ENCODE results near the gene SHB. TPM values are rescaled to one million over a fixed set of nuclear protein-coding genes. Genes with fewer than 3 reads are reported as not detected.

The SHB gene
- total RNA-seq, 1 donor from 2014 or later, result 0.74 TPM

DNA sequence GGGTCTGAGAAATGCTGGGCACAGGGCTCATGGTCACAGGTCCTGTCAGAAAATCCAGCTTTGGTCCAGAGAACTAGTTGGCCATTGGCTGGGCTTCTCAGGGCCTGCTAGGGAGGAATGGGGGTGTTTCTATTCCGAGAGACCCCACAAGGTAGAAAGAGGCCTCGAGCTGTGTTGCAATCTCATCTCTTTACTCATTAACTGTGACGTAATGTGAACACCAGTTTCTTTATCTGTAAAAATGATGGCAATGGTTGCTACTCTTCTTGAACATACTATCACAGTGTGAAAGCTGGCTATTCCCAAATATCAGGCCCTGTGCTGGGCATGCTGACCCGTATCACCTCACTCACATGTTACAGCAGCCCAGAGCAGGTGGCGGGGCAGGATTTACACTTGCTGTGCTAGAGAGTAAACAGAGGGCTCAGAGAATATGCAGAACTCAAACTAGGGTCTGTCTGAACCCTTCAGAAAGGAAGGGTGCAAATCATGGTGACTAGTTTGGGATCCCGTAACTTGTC lies 129.4 kb downstream of the SHB start:
- intact Hi-C loops (cut with micrococcal nuclease), result no loop called here

DNA sequence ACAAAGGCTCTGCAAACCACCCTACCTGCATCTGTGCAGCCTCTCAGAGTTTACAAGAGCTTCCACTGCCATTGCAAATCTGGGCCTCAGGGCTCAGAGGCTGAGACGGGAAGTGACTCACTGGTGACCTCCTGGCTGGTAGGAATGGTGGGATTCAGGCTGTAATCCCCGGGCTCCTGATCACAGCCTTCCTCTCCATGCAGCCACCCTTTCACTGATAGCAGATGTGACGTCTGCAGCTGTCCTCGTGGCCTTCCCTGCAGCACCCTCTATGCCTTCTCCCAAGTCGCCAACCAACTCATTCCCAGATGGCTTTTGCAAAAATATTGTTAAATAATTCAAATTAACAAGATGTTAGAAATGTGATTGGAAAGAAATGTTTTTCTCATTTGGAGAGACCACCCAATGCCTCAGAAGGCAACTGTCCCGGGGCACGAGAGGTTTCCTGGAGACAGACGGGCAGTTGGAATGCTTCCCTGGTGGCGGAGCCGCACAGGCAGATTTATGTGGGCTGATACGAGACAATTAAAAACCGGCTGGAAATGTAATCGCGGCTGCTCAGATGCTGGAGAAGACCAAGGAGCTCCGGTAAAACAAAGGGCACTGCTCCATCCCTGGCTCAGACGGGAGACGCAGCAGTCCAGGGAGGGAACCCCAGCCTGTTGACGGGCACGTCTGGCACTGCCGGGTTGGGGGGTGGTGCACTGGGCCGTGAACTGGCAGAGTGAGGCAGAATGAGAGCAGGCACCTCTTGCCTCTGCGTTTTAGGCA lies 130.7 kb downstream of the SHB start:
- intact Hi-C loops (cut with micrococcal nuclease), result no loop called here

DNA sequence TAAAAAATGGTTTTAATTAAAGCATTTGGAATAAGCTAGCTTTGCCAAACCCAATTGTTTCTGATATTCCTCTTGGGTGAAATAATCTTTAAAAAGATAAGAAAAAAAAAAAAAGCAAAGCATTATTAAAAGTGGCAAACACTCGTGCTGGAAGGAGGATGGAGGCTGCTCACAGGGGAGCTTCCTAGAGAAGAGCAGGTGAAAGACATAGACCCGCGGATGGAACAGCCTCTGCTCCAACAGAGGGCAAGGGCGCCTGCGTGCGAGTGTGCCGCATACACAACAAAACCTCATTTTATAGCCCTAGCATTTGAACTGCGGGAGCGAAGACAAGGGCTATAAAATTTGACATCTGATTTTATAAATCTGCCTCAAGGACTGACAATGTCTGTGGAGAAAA lies 131.7 kb downstream of the SHB start:
- intact Hi-C loops (cut with micrococcal nuclease), result no loop called here

DNA sequence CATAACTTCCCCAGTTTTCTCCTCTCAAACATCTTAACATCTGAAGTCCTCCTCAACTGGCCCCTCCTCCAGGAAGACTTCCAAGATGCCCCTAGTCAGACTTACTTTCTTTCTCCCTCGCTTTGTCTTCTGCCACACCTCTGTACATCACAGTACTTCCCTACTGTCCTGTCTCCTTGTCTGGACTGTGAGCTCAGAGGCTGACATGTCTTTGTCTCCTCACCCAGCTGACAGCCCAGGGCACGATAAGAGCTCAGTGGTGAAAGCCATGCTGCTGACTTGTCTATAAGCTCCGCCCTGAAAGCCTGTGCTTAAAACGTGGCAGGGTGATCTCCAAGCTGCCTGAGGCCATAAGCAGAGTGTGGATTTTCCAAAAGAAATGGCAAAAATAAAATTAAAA lies 132.1 kb downstream of the SHB start:
- intact Hi-C loops (cut with micrococcal nuclease), result no loop called here

DNA sequence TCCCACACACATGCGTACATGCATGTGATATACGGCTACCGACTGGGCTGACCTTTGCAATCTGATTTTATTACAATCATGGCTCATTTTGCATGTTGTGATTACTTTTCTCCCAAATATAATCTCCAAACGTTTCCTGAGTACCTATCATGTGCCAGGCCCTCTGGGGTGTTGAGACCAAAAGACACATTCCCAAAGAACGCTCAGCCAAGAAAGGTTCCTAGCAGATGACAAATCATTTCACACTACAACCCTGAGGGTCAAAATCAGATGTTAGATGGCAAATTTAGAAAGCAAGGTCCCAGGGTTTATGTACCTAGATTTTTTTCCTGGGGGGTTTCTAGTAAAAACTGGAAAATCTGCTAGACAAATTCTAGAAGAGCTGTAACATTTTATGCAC lies 132.7 kb downstream of the SHB start:
- intact Hi-C loops (cut with micrococcal nuclease), result no loop called here

DNA sequence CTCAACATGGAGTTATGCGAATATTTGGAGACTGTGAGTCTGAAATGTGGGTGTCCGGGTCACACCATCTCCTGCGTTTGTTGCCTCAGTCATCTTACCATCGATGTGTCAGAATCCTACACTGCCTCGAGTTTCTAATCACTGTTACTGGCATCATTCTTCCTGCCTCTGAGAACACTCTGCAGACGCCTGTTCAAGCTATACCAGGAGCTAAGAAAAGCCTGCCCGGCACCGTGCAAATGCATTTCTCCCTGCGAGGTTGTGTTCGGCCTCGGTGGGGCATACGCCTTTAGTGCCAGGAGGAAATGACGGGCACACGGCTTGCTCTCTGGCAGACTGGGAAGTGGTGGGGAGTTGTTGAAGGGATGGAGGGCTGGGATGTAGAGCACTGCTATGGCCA lies 133.9 kb downstream of the SHB start:
- intact Hi-C loops (cut with micrococcal nuclease), result no loop called here

DNA sequence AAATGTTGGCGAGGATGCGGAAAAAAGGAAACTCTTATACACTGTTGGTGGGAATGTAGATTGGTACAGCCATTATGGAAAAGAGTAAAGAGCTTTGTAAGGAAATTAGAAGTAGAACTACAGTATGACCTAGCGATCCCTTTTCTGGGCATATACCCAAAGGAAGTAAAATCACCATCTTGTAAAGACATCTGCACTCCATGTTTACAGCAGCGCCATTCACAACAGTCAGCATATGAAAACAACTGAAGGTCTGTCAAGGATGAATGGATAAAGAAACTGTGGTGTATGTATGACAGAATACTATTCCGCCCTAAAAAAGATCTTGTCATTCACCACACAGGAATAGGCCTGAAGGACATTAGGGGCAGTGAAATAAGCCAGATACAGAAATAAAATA lies 137.4 kb downstream of the SHB start:
- intact Hi-C loops (cut with micrococcal nuclease), result no loop called here

DNA sequence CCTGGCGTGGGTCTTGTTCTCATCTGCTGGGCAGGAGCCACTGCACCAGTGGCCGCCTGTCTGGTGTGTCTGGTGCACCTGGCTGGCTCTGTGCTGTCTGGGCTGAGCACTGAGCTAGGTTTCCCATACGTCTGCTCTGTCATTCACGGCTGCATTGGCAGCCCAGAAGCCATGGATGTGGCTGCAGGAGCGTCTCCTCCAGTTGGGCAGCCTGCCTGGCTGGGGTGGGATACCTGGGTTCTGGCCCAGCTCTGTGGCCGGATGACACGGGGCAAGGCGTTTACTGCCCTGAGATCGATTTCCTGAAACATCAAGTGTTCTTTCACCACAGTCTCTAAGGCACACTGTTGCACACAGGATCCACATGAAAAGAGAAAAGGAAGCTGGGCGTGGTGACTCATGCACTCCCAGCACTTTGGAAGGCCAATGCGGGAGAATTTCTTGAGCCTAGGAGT lies 139.6 kb downstream of the SHB start:
- intact Hi-C loops (cut with micrococcal nuclease), result no loop called here

DNA sequence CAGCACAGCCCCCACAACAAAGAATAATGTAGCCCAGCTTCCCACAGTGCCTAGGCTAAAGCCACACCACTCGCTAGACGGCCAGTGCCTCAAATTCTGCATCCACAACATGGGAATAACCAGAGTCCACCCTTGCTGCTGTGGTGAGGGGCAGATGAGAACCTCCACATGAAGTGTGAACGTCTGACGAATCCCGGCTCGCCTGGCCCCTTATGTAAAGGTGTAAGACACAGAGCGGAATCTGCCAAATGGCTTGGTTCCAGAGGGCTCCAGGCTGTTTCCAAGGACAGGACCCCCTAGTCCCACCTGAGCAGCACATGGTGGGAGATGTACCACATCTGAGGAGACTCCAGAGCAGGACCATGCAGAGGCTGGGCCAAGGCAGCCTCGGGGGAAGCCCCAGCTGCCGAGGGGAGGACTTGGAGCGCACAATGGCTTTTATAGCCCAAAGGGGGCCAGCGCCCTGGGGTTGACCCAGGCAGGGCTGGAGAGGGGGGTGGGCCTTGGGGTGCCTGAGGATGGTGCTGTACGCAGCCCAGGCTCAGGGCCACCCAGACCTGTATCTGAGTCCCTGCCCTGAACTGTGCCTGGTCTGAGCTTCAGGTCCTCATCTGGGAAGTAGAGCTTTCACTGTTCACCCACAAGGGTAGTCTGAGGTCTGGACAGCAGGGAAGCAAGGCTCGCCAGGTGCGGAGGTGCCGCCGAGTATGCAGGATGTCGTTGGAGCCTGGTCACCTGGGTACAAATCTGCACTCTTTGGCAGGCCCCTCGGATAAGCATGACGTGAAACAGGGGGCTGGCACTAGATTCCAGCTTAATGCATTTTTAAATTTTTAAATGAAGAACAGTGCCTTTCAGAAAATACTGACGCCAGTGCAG lies 140.2 kb downstream of the SHB start:
- intact Hi-C loops (cut with micrococcal nuclease), result no loop called here

DNA sequence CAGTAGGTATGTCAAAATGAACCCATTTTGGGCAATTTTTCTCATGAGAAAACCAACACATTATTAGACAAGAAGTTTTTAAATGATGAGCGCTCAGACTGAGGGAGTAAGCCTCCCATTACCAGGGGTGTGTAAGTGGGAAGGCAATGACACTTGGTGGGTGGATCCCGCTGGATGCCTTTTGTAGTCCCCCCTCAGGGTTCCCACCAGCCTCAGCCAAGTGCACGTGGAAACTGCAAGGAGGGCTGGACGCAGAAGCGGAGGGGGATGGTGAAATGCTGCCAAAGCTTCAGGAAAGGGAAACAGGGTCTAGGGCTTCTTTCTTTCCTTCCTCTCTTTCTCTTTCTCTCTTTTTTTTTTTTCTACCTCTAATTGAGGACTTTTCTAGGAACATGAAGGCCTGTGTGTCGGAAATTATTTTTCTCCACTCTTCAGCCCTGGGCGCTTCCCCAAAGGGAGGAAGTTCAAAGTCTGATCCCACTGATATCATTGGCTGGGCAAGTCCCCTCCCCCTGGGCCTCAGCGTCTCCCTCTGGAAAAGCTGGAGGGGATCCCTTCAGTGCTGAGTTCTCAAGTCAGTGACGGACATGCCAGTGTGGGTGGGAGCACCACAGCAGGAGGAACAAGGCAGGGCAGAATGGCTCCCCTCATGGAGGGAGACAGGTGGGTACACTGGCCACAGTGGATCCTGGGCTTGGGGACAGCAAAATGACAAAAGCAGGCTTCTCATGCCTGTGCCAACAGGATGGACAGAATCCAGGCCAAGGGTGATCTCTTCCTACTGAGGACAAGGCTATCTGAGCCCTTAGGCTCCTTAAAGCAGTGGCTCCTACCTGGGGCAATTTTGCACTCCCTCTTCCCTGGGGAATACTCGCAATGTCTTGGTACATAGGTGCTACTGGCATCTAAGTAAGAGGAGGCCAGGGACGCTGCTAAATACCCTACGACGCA lies 141.2 kb downstream of the SHB start:
- intact Hi-C loops (cut with micrococcal nuclease), result no loop called here

DNA sequence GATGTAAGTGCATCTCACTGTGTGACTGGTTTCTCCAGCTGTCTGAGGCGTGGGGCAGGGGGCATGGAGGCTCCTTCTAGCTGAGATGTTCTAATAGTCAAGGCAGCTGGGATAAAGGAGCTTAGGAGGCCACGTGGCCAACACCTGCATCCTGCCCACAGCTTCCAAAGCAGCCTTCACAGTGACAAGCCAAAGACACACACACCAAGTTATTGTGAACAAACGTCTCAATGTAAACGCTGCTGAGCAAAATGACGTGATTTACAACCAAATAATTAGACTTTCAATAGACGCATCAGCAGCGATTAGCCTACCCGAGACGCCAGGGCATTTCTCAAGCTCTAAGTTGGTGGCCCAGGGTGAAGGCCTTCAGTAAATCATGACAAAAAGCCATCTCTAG lies 141.9 kb downstream of the SHB start:
- intact Hi-C loops (cut with micrococcal nuclease), result no loop called here

DNA sequence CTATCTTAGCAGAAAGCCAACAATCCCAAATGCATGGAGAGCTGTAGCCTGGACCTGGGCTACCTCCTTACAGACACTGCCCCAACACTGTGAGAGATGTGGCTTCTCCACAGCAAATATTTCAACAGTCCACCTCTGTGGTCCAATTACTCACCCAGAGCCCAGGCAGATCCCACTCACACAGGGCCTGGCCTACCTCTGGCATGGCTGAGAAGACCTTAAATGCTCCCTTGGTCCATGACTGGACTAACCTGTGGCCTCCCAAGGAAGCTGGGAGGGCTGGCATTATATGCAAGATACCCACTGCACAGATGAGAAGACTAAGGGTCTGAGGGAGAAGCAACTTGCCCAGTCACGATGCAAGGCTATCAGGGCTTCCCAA lies 142.3 kb downstream of the SHB start:
- intact Hi-C loops (cut with micrococcal nuclease), result no loop called here

DNA sequence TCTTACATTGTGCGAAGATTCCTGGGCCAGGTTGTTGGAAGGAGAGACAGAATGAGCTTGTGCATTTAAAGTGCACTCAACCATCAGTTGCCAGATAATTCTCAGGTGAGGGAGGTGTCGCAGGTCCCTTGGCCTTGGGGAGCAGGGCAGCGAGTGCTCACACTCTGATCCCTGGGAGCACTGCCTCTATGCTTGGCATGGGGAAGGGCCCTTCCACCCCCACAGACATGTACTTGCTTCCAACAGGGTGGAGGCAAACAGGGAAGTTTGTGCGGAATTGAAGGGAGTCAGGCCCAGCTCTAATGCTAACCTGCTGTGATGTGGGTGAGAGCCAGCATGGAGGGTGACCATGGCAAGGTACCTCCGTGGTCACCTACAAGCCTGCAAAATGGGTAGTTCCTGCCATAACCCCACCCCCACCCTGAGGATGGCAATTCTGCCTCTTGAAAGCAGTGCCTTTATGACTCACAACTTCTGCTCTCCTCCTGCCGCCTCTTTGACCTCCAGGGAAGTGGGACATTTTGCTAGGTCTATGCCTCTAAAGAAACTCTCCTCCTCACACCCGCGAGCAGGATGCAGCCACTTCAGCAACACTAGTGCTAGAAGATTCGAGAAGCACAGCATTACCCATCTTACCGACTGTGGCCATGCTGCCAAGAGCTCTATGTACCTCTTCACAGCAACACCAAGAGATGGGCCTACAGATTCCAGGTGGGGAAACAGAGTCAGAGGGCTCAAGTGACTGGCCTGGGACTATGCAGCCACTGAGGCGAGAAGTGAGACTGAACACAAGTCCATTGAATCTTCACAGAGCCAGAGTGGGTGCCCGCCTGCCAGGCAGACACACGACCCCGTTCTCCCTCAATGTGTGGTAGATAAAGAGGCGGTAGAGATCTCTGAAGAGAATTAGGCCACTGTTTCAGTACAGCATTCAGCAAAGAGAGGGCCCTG lies 143.0 kb downstream of the SHB start:
- intact Hi-C loops (cut with micrococcal nuclease), result no loop called here

DNA sequence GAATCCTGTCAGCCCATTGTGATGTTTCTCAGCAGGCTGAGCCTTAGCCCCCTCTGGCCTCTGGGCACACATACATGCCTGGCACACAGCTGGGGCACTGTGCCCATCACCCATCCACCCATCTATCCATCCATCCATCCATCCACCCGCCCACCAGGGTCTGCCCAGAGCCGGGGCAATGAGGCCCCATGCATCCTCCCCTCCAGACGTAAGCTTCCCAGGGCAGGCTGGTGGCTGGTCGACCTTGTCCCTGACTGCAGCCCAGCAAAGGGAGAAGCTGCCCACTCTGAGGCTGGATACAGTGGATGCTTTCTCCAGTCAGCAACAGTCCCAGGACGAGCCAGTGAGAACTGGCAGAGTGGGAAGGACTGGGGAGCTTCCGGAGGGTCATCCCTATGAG lies 144.0 kb downstream of the SHB start:
- intact Hi-C loops (cut with micrococcal nuclease), result no loop called here

DNA sequence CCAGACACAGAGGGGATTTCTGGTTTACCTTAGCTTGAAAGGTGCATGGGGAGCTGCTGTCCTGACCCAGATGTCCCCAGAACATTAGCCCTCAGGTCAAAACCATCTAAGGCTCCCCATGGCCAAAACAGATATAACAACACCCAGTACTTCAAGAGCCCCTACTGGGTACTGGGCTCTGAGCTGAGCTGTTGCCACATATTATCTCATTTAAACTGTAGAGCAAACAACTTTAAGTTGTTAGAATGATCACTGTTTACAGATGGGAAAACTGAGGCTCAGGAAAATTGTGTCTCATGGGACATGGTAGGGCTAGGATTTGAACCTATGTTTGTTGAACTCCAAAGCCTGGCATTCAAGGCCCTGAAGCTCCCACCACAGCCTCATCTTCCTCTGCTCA lies 144.5 kb downstream of the SHB start:
- intact Hi-C loops (cut with micrococcal nuclease), result no loop called here

DNA sequence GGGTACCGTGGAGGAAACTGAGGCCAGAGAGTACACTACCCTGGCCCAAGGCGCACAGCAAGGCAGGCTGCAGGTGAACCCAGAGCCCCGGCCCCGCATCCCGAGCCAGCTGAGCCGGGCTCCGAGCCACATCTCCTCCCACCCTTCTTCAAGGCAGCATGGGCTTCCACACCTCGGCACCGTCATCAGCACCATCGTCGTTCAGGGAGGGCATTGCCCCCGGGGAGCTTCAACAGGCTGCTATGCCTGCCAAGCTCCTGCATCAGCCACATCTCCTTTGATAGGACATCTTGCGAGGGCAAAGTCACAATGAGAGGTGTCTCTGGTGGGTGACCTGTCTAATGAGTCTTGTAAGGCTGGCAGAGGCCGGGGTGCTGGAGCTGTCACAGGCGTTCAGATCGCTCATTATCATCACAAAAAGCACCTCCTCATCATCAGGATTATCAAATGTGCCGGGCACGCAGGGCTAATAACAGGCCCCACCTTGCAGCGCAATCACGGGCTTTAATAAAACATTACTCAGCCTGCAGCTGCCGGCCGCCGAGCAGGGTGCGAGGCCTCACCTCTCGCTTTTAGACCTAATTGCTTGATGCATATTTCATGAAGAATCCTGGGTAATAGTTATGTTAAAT lies 145.1 kb downstream of the SHB start:
- intact Hi-C loops (cut with micrococcal nuclease), result no loop called here

DNA sequence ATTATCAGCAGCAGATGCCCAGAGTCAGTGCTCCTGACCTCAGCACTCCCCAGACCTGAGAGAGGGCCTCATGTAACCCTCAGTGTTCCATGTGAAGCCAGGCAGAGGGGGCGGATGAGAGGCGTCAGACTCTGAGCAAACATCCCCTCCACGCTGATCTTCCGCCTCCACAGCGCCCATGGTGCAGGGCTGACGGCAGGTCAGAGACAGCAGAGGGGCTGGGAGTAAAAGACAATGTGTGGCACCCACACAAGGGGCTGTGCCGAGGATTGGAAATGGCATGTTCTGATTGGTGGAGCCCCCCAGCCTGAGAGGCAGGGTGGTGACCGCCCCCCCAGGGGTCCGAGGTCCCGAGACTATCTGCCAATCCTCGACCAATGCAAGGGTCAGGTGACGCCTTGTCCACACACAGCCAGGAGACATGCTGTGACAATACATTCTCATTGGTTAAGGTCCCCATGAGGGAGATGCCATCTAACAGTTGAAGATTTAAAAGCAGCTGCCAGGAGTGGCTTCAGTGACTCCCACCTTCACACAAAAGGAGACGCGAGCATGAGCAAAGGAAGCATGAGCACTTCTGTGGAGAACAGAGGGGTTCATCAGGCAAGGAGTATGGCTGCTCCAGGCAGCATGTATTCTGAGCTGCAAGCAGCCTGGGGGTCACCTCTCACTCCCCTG lies 145.8 kb downstream of the SHB start:
- intact Hi-C loops (cut with micrococcal nuclease), result no loop called here

DNA sequence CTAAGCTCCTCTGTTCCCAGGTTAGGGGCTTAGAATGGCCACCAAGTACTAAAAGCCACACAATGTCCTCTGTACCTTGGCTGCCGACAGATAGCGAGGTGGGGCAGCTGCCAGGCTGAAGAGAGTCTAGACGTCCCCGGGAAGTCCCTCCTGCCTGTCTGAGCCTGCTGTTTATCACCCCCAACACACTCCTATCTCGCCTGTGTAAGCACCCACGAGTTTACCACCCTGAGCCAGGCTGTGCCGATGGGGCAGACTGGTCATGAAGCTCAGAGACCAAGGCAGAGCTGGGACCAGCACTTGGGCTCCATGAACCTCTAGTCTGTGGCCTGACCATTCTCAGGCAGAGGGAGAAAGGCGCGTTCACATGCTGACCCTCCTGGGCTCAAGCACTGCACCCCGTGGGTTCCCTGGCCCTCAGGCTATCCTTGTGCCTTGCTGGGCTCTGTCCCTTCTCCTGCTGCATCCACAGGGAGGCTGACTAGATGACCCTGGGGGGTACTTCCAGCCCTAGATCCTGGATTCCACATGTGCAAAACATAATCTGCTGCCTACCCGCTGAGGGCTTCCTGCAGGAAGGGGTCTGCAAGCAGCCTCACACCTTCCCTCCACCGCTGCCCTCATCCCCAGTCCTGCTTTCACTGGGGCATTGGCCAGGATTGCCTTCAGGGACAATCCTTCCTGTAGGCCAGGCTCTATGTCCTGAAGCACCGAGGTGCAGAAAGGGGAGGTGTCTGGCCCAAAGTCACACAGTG lies 146.5 kb downstream of the SHB start:
- intact Hi-C loops (cut with micrococcal nuclease), result no loop called here

All from T-helper 1 cell treated with Interleukin-12 subunit alpha and Interleukin-12 subunit beta and Interleukin-4 antibody, amounts not matched to agents 30 ng/mL and 1 ng/mL, for 36 hours (primary cell).